ENCODE measurements around the gene RAB3IL1. TPM values are rescaled to one million over a fixed set of nuclear protein-coding genes. Genes with fewer than 3 reads are reported as not detected.

The RAB3IL1 gene
- total and polyA plus RNA-seq, 9 of the 15 experiments (the other 6 are each of a cell fraction or from before 2014, with no cell fraction given): 0.15 to 42.6 (median 15.5) TPM

GRCh38 chr11:61879152-61879551, 38.2 kb downstream of the RAB3IL1 start:
- peak overlapping the region in 1 of 2 experiments; percentile 35; a peak in 2 of 4 replicates for H3K9ac ChIP-seq (ENCODE audit: insufficient read depth in 1 of 2, low read depth in 2 of 2, low read length in 2 of 2)
- H4K20me1 ChIP-seq (replicated peaks; ENCODE audit: control insufficient read depth, insufficient read depth, low read length): no peaks in the 10 kb centered on the region
- TF ChIP-seq ZNF695 (CRISPR knock-in tag; IDR thresholded peaks at IDR 0.05): no peak
- TF ChIP-seq THAP12 (CRISPR knock-in tag; IDR thresholded peaks at IDR 0.05): no peak
- no peak for TF ChIP-seq HNRNPLL (IDR thresholded peaks at IDR 0.05; ENCODE audit: low read depth, low read length, poor library complexity, severe bottlenecking)
- TF ChIP-seq GTF2A2 (tag; IDR thresholded peaks at IDR 0.05): no peak
- TF ChIP-seq RNF219 (CRISPR knock-in tag; IDR thresholded peaks at IDR 0.05): no peak
- no peak for TF ChIP-seq SLC30A9 (CRISPR knock-in tag; IDR thresholded peaks at IDR 0.05)
- no peak for TF ChIP-seq RHOXF2B (CRISPR knock-in tag; conservative IDR thresholded peaks at IDR 0.05)
- no peak for TF ChIP-seq MITF (IDR thresholded peaks at IDR 0.05)
- no peak for TF ChIP-seq PTRF (tag; IDR thresholded peaks at IDR 0.05)
- no peak for TF ChIP-seq AFF1 (IDR thresholded peaks at IDR 0.05; ENCODE audit: low read depth in 1 of 2, partially characterized antibody in 2 of 2)
- in situ Hi-C loops (cut with MboI) (no loop called here), intact Hi-C loops (cut with micrococcal nuclease) (no loop called here)
- no peak overlapping the region for H2AFZ ChIP-seq (ENCODE audit: low read depth, low read length)
- no peak for ATAC-seq
- peaks cover 26% of the 10 kb centered on the region; the same call in 2 of the 3 replicates for H3K36me3 ChIP-seq (ENCODE audit: control insufficient read depth, insufficient read depth, low read length)
- no peaks in the 10 kb centered on the region for H3K27me3 ChIP-seq (ENCODE audit: control insufficient read depth in 2 of 2, insufficient read depth in 2 of 2, low read length in 2 of 2)
- ChIA-PET CTCF (ENCODE audit: low intra/inter-chr PET ratio) (no interaction called here), POLR2A (interaction anchor here (0.8 to 1.4 kb wide), 4 partner anchors 9 to 253 kb away, joined by 3 to 4 read pairs (median 3); no protein-coding TSS in a partner anchor)
- H3K9me1 ChIP-seq (ENCODE audit: control insufficient read depth, insufficient read depth, low read length): no peaks in the 10 kb centered on the region
- no peak for DNase-seq (ENCODE audit: extremely low read depth in 1 of 4, low spot score in 3 of 4)
- H3K9me3 ChIP-seq (replicated peaks; ENCODE audit: control insufficient read depth, insufficient read depth, low read depth, low read length): no peaks in the 10 kb centered on the region
- no peak for FAIRE-seq
- 73% methylated on average over 4 of the region's 7 CpGs for WGBS (ENCODE audit: insufficient coverage, low coverage, missing lambda C conversion rate)
- H3K79me2 ChIP-seq (ENCODE audit: control insufficient read depth, insufficient read depth, low read length): no peaks in the 10 kb centered on the region; the same call in 1 of the 3 replicates
- H3K27ac ChIP-seq (ENCODE audit: extremely low read depth, low read depth, low read length): no peak overlapping the region
- no peak overlapping the region for H3K4me2 ChIP-seq (ENCODE audit: insufficient read depth, low read length)
- H3K4me1 ChIP-seq (replicated peaks in 1 of 2; ENCODE audit: control insufficient read depth in 2 of 2, insufficient read depth in 2 of 2, low read length in 2 of 2): peaks cover 5 to 49% of the 10 kb centered on the region in 2 experiments; a peak in 4 of 5 replicates
- H3K4me3 ChIP-seq: no peak overlapping the region
- no TSS peak for BruUV-seq (replicated peaks)

All from K562 (cell line).